Measurements from ENCODE around the gene TNNC2. TPM values are rescaled to one million over a fixed set of nuclear protein-coding genes. Genes with fewer than 3 reads are reported as not detected.

The TNNC2 gene
- total and polyA plus RNA-seq, 2 experiments from 2014 or later: 0.59 to 32.5 TPM

DNA sequence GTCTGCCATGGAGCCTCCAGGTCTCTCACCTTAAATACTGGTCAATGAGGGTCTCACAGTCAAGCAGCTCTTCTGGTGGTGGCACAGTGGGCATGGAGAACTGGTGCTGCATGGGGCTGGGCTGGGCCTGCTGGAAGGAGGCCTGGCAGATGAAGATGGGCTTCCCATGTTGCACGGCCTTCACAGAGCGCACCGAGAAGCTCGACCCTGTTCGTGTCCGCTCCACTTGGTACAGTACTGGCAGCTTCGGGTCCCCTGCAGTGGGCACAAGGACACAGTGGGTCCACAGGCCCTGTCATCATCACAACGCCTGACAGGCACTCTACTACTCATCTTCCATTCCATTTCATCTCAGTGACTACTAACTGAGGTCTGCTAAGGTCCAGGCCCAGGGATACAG is 21.3 kb upstream of the TNNC2 start:
- Histone ChIP-seq H3K4me1 (ENCODE audit: insufficient read depth) (peaks cover 19% of the 10 kb centered on the region), H2AFZ (no peak overlapping the region), H3F3A (replicated peaks; ENCODE audit: low read depth) (no peaks in the 10 kb centered on the region; the same call in 1 of the 2 replicates), H3K4me2 (no peak overlapping the region), H3K4me3 (no peak overlapping the region), H3K27ac (ENCODE audit: low read depth) (no peak overlapping the region), H3K9me2 (ENCODE audit: insufficient read depth) (no peaks in the 10 kb centered on the region), H3K79me2 (replicated peaks; ENCODE audit: insufficient read depth) (peaks cover 11% of the 10 kb centered on the region), H3K27me3 (ENCODE audit: insufficient read depth) (no peaks in the 10 kb centered on the region), H3K36me3 (ENCODE audit: insufficient read depth) (peaks cover 15% of the 10 kb centered on the region), H4K20me1 (replicated peaks; ENCODE audit: insufficient read depth) (no peaks in the 10 kb centered on the region)
- peak overlapping the region; percentile 47; the same call in 1 of the 2 replicates for H3K27ac Mint-ChIP-seq
- TF ChIP-seq ZNF331 (CRISPR knock-in tag; IDR thresholded peaks at IDR 0.05; ENCODE audit: low read depth): no peak
- TF ChIP-seq, protein P1, sequence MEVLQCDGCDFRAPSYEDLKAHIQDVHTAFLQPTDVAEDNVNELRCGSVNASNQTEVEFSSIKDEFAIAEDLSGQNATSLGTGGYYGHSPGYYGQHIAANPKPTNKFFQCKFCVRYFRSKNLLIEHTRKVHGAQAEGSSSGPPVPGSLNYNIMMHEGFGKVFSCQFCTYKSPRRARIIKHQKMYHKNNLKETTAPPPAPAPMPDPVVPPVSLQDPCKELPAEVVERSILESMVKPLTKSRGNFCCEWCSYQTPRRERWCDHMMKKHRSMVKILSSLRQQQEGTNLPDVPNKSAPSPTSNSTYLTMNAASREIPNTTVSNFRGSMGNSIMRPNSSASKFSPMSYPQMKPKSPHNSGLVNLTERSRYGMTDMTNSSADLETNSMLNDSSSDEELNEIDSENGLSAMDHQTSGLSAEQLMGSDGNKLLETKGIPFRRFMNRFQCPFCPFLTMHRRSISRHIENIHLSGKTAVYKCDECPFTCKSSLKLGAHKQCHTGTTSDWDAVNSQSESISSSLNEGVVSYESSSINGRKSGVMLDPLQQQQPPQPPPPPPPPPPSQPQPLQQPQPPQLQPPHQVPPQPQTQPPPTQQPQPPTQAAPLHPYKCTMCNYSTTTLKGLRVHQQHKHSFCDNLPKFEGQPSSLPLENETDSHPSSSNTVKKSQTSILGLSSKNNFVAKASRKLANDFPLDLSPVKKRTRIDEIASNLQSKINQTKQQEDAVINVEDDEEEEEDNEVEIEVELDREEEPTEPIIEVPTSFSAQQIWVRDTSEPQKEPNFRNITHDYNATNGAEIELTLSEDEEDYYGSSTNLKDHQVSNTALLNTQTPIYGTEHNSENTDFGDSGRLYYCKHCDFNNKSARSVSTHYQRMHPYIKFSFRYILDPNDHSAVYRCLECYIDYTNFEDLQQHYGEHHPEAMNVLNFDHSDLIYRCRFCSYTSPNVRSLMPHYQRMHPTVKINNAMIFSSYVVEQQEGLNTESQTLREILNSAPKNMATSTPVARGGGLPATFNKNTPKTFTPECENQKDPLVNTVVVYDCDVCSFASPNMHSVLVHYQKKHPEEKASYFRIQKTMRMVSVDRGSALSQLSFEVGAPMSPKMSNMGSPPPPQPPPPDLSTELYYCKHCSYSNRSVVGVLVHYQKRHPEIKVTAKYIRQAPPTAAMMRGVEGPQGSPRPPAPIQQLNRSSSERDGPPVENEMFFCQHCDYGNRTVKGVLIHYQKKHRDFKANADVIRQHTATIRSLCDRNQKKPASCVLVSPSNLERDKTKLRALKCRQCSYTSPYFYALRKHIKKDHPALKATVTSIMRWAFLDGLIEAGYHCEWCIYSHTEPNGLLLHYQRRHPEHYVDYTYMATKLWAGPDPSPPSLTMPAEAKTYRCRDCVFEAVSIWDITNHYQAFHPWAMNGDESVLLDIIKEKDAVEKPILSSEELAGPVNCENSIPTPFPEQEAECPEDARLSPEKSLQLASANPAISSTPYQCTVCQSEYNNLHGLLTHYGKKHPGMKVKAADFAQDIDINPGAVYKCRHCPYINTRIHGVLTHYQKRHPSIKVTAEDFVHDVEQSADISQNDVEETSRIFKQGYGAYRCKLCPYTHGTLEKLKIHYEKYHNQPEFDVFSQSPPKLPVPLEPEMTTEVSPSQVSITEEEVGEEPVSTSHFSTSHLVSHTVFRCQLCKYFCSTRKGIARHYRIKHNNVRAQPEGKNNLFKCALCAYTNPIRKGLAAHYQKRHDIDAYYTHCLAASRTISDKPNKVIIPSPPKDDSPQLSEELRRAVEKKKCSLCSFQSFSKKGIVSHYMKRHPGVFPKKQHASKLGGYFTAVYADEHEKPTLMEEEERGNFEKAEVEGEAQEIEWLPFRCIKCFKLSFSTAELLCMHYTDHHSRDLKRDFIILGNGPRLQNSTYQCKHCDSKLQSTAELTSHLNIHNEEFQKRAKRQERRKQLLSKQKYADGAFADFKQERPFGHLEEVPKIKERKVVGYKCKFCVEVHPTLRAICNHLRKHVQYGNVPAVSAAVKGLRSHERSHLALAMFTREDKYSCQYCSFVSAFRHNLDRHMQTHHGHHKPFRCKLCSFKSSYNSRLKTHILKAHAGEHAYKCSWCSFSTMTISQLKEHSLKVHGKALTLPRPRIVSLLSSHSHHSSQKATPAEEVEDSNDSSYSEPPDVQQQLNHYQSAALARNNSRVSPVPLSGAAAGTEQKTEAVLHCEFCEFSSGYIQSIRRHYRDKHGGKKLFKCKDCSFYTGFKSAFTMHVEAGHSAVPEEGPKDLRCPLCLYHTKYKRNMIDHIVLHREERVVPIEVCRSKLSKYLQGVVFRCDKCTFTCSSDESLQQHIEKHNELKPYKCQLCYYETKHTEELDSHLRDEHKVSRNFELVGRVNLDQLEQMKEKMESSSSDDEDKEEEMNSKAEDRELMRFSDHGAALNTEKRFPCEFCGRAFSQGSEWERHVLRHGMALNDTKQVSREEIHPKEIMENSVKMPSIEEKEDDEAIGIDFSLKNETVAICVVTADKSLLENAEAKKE (CRISPR knock-in tag; IDR thresholded peaks at IDR 0.05): no peak
- TF ChIP-seq CTCF (conservative IDR thresholded peaks at IDR 0.05; ENCODE audit: low read depth in 2 of 2): no peak
- no peak for TF ChIP-seq JUNB (IDR thresholded peaks at IDR 0.05; ENCODE audit: unreplicated experiment)
- TF ChIP-seq, protein P2, sequence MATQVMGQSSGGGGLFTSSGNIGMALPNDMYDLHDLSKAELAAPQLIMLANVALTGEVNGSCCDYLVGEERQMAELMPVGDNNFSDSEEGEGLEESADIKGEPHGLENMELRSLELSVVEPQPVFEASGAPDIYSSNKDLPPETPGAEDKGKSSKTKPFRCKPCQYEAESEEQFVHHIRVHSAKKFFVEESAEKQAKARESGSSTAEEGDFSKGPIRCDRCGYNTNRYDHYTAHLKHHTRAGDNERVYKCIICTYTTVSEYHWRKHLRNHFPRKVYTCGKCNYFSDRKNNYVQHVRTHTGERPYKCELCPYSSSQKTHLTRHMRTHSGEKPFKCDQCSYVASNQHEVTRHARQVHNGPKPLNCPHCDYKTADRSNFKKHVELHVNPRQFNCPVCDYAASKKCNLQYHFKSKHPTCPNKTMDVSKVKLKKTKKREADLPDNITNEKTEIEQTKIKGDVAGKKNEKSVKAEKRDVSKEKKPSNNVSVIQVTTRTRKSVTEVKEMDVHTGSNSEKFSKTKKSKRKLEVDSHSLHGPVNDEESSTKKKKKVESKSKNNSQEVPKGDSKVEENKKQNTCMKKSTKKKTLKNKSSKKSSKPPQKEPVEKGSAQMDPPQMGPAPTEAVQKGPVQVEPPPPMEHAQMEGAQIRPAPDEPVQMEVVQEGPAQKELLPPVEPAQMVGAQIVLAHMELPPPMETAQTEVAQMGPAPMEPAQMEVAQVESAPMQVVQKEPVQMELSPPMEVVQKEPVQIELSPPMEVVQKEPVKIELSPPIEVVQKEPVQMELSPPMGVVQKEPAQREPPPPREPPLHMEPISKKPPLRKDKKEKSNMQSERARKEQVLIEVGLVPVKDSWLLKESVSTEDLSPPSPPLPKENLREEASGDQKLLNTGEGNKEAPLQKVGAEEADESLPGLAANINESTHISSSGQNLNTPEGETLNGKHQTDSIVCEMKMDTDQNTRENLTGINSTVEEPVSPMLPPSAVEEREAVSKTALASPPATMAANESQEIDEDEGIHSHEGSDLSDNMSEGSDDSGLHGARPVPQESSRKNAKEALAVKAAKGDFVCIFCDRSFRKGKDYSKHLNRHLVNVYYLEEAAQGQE (IDR thresholded peaks at IDR 0.05; ENCODE audit: unreplicated experiment): no peak
- no peak for TF ChIP-seq ETS1 (IDR thresholded peaks at IDR 0.05)
- TF ChIP-seq NANOG (IDR thresholded peaks at IDR 0.05; ENCODE audit: borderline replicate concordance): no peak
- TF ChIP-seq STAT1 (IDR thresholded peaks at IDR 0.05; ENCODE audit: unreplicated experiment): no peak
- no peak for TF ChIP-seq POLR2AphosphoS5 (IDR thresholded peaks at IDR 0.05; ENCODE audit: low read depth)
- TF ChIP-seq EZH2phosphoT487 (IDR thresholded peaks at IDR 0.05; ENCODE audit: unreplicated experiment): no peak
- no peak for TF ChIP-seq ZNF114 (CRISPR knock-in tag; IDR thresholded peaks at IDR 0.05)
- TF ChIP-seq CREB1 (CRISPR knock-in tag; IDR thresholded peaks at IDR 0.05; ENCODE audit: low read depth): no peak
- peaks cover 11% of the 10 kb centered on the region for H3K27me3 Mint-ChIP-seq (ENCODE audit: insufficient read depth, low read depth, poor library complexity)
- no peak overlapping the region for H3K4me3 Mint-ChIP-seq
- no peak for DNase-seq (ENCODE audit: low spot score)
- peaks cover 17% of the 10 kb centered on the region for H3K4me1 Mint-ChIP-seq
- ATAC-seq: no peak
- peaks cover 36% of the 10 kb centered on the region for H3K36me3 Mint-ChIP-seq (ENCODE audit: low read depth)
- no peaks in the 10 kb centered on the region for H3K9me3 Mint-ChIP-seq

Data from GM23338 (cell line).